Stimulated activated CD4-positive, alpha-beta T cell treated with anti-CD3 and anti-CD28 coated beads, Interleukin-1b, Interleukin-23, amount 100 ng/mL, for 48 hours (primary cell): ENCODE measurements around the gene CDC42EP4.
A peak's percentile ranks its signal among the peaks of the same experiment; 100 is the strongest.

ENCODE experiments used
- DNase-seq: peaks from one replicate; pipeline ENCODE4 v3.0.0-alpha.2; 2020

CDC42EP4 gene, protein sequence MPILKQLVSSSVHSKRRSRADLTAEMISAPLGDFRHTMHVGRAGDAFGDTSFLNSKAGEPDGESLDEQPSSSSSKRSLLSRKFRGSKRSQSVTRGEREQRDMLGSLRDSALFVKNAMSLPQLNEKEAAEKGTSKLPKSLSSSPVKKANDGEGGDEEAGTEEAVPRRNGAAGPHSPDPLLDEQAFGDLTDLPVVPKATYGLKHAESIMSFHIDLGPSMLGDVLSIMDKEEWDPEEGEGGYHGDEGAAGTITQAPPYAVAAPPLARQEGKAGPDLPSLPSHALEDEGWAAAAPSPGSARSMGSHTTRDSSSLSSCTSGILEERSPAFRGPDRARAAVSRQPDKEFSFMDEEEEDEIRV

DNA sequence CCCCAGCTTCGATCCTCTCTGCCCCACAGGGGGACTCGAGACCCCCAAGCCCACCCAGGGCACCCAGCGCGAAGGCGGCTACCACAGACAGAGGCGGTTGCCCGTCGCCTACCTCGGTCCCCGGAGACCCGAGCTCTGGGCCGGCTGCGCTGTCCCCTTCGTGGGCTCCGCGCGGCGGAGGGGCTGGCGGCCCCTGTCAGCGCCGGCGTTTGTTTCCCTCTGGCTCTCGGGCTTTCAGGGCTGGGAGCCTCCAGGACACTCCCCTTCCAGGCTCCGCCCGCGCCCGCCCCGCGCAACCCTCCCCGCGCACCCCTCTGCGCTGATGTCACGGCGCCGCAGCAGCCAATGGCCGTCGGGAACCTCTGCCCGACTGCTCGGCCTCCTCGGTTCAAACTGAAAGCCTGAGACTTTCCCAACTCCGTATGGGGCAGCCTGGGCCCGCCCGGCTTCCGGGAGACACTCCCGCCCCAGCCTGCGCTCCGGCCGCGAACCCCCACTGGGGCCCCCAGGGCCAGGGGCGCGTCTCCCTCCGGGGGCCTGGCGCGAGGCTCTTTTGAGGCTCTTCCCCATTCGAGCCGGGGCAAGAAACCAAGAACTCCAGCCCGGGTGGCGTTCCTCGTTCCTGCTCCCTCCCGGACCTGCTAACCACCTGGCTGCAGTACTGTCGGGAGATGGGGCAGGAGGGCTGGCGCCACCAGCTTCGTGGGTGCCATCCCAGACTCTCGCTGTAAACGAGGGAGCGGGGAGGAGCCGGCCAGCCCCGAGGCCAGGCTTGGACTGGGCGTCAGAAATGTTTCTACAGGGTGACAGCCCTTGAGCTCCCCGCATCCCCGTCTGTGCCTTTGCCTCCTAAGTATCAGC, at the start of gene CDC42EP4:
Gene CDC42EP4 (minus strand): TSS at position 221 of the 861 bp plus-strand sequence. CDS start 25,501 bp downstream, outside the sequence.
- peak; percentile 87 for DNase-seq

DNA sequence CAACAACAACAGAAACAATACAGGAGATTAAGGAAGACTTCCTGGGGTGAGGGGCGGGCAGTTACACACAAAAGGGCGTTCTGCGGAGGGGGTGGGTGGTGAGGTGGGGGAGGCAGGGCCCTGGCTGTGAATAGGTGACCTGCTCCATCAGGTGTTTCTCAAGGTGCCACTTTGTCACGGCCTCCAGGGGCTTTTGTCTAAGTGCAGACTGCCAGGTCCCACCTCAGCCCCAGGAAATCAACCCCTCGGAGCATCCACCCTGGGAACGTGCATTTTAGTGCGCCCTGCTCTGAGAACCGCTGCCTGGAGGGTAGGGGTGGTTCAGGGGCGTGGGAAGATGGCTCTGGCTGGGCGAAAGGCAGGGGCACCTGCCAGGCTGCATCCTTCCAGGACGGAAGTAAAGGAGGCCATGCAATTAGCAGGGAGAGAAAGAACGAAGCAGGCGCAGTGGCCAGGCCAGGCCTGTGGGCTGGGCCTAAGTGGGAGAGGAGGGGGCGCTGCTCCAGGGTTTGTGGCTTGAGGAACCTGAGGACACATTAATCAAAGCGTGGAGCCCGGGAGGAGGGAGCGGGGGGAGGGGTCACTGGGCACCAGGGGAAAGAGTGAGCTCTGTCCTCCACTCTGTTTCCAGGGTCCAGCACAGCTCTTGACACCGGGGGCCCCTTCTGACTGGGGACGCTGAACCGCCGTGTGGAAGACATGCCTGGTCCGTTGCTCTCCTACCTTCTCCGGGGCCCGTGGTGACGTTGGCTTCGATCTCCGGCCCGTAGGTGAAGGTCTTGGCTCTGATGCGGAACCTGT, 49.4 kb upstream of the CDC42EP4 start:
- DNase-seq = no peak

DNA sequence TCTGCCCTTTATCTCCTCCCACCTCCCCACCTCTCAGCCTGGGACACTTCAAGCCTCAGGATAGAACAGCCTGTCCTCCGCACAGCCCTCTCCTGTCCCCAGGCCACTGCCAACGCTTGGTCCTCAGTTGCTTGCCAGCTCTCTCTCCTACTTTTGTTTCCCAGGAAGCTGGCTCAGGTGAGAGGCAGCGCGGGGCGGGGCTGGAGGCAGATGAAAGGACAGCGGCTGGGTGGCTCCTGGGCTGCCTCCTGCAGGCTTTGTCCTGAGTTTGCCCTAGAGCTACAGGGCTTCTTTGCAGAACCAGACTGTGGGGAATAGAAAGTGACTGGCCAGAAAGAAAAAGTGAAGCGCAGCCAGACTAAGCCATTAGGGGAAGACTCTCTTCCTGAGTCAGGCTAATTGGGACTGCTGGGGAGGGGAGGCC, 48.2 kb upstream of the CDC42EP4 start:
- no peak for DNase-seq

DNA sequence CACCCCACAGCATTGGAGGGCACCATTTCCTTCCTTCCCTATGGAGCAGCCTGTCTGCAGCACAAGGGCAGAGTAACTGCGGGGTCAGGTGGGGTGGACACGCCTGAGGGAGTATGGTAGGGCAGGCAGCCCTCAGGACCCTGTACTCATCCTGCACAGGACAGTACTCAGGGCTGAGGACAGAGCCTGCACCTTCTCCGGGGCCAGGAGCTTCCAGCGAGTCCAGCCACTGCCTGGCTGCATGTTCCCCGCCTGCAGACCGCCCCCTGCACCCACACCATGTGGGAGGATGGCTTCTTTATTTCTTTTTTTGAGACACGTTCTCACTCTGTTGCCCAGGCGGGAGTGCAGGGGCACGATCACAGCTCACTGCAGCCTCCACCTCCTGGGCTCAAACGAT, 47.6 kb upstream of the CDC42EP4 start:
- no peak for DNase-seq

DNA sequence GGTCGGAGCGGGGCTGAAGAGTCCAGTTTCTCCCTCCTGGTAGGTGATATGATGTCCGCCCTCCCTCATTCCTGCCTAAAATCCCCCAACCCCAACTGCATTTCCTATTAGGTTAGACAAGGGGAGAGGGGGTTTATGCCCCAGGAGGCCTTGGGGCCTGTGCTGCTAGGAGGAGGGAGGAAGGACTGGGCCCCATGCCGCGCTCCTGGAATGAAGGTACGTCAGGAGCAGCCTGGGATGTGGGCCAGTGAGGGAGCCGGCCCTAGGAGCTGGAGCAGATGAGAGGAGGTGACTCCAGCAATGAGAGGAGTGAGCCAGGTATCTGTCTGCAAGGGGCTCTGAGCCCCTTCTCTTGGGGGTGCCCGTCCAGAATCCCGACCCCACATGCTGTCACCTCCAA, 46.9 kb upstream of the CDC42EP4 start:
- no peak for DNase-seq

DNA sequence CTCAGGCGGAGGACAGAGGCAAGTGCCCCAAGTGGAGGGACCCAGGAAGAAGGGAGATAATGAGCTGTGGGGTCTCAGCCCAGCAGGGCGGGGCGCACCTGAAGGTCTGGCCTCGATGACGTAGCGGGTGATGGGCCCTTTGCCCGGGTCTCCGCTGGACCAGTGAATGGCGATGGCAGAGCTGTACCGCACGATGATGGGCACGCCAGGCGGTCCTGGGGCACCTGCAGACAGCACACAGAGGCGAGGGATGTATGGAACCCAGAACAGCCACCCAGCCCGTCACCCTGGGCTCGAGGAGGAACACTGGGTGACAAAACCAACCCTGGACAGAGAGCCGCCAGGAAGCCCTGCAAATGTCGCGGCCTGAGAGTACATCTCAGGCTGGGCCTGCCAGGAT, 46.2 kb upstream of the CDC42EP4 start:
- DNase-seq = no peak

DNA sequence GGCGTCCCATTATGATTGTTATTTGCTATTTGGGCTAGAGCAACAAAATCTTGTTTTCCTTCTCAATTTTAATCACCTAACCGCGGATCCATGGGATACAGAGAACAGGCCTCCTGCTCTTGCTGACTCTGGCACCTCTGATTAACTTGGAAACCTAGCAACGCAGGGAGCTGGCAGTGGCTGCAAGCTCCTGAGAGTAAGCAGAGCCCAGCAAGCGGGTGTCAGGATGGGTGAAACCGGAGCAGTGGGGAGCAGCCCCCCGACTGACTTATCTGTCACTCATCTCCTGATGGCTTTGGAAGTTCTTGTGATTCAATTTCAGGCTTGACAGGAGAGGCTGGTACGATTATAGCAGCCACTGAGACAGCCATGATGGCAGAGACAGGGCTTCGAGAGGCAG, 45.5 kb upstream of the CDC42EP4 start:
- no peak for DNase-seq

DNA sequence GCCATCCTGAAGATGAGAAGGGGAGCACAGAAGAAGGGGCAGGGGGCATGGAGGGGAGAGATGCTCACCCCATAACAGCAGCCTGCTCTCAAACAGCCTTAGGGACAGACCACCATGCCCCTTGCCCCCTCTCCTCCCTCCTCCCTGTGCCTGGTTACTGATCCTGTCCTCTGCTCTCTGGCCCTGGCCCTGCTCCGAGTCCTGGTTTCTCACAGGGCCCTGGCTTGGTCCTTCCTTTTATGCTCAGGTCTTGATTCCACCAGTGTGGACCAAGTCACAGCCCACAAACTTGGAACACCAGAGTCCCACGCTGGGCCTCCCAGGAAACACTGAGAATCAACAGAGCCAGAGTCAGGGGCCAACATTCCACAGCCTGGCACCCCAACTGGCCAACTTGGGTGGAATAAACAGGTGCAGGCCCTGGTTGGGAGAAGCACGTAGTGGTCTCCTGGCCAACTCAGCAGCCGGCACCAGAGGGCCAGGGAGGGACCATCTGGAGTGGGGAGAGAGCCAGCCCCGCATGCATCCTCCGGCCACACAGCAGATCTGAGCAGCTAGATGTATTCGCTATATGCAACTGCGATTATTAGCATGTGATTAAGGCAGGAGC, 44.9 kb upstream of the CDC42EP4 start:
- DNase-seq = no peak

DNA sequence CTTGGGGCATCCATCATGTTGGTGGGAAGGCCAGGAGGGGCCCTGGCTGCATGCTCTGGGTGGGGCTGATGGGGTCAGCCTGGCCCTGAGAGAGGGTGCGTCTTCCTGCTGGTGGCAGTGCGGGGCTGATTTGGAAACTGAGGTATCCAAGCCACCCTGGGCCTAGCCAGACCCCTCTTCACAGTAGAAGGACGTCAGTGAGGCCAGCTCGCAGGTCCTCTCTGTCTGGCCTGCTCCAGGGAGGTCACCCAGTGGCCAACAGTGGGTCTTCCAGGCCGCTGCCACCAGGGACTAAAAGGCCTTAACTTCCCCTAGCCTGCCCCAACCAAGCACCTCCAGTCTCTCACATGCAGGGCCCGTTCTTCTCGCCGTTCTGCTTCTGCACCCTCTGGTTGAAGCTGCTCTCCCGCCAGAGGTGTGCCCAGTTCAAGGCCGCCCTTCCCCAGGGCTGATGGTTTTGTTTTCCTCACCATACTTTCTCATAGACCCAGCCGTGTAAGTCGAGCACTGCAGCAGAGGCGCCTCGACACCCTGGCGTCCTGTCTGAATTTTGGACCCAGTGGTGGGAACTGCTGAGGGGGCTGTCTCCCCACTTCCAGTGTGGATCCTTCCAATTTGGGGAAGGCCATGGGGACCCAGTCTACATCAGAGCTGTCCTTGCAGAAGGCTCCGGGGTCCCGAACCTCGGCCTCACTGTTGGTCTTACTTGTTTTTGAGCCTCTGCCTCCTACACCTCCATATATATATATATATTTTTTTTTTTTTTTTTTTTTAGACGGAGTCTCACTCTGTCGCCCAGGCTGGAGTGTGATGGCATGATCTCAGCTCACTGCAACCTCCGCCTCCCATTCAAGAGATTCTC, 42.9 kb upstream of the CDC42EP4 start:
- DNase-seq = no peak

DNA sequence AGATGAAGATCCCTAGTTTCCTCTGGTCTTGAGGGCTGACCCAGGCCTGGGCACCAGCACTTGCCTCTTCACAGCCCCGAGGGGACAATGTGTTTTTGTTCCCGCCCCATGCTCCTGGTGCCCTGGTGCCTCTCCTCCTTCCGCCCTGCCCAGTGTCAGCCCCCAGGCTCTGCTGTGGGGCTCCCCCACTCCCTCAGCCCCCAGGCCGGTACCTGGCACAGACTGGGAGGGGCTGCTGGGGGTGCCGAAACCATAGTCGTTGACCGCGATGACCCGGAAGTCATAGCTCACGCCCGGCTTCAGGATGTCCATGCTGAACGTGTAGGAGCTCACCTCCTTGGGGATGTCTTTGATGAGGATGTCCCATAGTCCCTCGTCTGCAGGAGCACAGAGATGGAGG, 40.5 kb upstream of the CDC42EP4 start:
- DNase-seq = no peak

DNA sequence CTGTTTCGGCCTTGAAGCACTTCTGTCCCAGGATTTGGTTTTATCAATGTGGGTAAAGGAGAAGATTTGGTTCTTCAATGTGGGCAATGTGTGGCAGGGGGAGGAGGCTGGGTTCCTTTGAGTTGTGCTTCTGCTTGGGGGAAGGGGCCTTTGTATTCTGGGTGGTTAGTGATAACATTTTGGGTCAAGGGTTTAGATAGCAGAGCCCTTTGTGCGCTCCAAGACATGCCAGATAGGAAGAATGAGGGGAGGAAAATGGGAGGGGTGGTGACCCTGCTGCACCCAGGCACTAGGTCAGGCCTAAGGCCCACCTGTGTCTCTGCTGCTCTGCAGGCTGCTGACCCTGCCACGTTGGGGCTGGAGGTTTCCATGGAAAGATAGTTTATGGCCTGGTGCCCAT, 40.0 kb upstream of the CDC42EP4 start:
- no peak for DNase-seq

DNA sequence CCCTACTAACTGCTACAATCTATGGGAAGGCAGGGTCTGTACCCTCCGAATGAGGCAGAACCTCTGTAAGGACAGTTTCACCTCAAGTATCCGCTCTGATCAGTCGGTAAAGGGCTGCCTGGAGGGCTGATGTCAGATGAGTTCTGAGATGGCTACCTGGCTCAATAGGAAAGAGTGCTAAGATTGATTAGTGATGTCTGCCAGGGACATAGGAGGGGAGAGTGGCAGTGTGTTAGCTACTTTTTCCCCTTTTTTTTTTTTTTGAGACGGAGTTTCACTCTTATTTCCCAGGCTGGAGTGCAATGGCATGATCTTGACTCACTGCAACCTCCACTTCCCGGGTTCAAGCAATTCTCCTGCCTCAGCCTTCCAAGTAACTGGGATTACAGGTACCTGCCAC, 39.1 kb upstream of the CDC42EP4 start:
- no peak for DNase-seq

DNA sequence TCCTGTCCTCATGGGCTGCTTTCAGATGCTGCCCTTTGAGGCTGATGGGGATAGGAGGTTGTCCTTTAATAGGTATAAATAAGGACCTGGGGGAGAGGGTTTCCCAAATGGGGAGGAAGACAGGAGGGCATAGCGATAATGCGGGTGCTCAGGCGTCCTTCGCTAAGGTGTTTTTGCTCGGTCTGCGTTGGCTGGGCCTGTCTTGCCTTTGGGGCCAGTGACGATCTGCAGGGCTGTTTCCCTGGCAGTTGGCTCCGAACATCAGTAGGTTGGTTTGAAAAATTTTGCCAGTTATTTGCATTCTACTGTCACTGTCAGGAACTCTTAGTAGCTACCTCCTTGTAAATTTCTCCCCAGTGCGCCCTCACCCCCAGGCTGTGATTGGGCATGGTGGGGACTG, 37.8 kb upstream of the CDC42EP4 start:
- DNase-seq = no peak

DNA sequence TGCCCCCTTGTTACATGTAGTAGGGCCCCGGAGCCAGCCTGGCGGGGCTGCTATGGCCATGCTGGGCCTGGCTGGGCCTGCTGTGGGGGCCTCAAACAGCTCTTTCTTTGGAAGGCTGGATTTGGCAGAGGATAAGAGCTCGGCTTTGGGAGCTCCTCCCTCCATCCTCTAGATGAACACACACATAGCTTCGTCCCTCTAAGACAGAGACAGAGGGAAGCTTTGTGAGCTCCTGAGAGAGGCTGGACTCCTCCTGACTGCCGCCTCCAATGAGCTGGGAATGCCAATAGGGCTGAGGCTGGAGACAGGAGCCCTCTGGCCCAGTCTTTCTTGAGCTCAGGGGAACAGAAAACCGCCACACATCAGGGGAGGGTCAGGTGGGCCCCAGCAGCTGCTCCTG, 37.3 kb upstream of the CDC42EP4 start:
- DNase-seq = no peak

DNA sequence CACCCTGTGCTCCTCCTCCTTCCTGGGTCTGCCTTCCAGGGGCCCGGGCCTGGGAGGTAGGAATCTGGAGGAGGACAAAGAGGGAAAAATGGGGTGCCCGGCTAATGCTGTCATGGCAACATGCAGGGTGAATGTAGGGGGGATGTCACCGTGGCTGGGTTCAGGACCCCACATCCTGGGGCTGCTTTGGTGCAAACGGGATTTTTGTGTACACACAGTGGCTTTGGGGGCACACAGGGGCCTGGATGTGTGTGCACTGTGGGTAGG, 37.0 kb upstream of the CDC42EP4 start:
- no peak for DNase-seq

DNA sequence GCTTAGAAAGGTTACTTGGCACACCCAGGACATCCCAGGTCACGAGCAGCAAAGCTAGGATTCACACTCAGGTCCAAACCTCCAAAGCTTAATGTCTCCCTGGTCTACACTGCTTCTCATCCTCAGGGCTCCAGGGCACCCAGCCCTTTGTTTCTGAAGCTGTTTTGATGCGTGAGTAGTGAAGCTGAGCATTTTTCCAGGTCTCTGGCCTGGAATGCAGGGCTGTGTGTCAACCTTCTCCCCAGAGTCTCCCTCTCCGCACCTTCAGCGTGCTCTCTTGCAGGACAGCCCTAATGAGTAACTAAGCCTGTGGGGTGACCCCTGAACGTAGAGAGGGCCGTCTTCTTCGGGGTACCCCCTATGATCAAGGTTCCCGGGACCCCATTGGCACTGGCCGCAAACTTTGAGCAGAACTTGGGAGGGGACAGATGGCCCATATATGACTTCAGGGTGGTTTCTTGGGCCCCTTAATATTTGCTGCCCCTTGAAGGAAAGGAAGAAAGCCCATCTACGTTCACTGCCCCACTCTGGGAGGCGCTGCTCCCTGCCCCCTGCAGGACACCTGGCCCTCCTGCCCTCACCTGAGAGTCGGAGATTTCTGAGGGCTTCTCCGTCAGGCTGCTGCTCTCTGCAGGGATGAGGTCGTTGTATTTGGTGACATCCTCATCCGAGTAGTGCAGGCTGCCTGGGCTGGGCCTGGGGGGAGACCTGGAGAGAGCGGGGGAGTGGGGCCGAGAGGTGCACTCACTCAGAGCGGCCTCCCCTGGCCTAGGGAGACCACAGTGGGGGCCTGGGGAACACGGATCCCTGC, 36.4 kb upstream of the CDC42EP4 start:
- DNase-seq = no peak

DNA sequence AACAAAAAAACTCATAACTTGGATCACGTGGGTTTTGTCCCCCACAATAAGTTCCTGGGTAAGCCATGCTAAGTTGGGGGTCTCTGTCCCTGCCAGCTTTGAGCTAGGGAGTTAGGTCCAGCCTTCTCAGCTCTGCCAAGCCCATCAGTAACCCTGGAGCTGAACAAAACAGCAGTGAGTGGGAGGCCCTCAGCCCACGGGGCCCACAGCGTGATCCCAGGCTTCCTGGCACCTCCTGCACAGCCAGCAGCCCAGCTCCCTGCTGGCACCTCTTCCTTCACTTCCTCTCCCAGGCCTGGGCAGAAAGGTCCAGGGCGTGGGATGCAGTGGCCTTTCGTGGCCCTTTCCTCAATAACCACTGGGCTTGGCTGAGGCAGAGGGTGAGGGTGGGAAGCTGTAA, 35.5 kb upstream of the CDC42EP4 start:
- no peak for DNase-seq

DNA sequence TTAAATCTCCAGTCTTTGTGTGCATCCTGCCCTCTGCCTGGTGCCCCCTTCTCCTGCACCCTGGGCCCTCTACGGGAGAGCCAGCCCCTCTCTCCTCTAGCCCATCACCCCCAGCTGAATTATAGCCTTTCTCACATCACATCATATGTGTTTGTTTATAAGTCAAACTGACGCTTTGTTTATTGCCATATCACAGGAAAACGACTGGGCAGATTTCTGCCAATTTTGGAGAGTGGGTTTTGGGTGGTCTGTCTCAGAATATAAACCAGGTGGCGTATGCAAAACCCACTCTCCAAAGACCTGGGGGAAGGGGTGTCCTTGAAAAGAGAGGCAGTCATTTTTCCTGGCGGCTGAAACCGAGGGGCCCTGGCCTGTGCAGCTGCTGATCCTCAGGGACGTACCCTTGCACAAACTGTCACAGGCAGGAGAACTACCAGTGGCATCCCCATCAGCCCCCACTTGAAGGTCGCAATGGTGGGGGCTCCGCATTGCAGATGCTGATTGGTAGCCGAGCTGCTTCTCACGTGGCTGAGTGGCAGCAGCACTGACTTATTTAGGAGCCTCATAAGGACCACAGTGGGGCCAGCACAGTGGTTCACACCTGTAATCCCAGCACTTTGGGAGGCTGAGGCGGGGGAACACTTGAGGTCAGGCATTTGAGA, 34.8 kb upstream of the CDC42EP4 start:
- no peak for DNase-seq

DNA sequence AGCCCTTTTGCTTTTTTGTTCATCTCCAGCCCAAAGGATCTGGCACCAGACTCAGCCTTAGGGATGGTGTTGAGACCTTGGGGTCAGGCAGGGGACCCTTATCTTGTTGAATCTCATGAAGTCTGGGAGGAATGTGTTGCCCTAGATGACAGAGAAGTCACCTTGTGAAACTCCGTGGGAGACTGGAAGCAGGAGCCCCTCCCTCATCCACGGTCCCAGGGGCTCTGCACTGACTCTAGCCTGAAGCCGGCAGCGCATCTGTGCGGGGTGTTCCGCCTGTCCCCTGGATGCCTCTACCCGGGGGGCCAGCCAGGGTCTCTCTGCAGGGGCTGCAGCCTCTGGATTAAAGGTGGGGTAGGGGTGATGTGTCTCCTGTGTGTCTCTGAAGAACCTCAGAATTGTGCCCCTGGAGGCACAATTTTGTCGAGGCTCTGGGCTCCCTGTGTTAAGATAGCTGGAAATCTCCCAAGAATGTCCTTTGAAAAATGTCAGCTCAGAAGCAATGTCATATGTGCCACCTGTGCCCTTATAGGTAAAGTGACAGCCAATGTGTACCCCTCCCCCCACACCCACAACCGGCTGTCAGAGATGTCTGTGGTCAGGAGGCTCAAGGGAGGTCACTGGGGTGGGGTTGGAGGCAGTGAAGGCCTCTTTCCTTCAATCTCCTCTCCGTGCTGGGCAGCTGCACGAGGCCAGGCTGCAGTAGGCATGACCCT, 32.1 kb upstream of the CDC42EP4 start:
- no peak for DNase-seq

DNA sequence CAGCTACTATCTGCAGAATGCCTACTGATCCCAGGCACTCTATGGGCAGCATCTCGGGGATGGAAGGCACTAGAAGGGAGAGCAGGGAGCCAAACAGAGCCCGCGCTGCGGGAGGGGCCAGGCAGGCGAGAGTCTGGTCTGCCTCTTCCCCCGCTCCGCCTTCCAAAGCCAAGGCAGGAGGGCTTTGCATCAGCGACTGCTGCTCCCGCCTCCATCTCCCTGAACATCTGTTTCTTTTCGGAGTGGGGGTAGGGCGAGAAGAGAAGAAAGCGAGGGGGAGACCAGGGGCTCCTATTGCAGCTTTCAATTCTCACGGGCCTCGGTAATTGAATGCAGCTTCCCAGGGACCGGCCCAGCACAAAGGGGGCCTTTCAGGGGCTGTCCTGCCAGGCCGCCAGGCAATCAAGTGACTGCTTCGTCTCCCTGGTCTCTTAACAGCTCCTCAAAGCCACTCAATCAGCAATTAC, 31.4 kb upstream of the CDC42EP4 start:
- DNase-seq = no peak
